MG63 (cell line): ENCODE results near the gene MRC1. TPM values are rescaled to one million over a fixed set of nuclear protein-coding genes. Genes with fewer than 3 reads are reported as not detected.
A peak's percentile ranks its signal among the peaks of the same experiment; 100 is the strongest.

Experiments used
- DNase-seq: peaks from one replicate; pipeline ENCODE4 v3.0.0-alpha.2; 2020
- H3K27me3 ChIP-seq: fragments of 250-450 bp; sonication (Bioruptor Pico); 2 replicates; pipeline ENCODE4 v1.5.1; 2020; ENCODE audit warnings: mild to moderate bottlenecking, moderate library complexity
- H3K36me3 ChIP-seq: fragments of 250-450 bp; sonication (Bioruptor Pico); 2 replicates; pipeline ENCODE4 v1.5.1; 2020; ENCODE audit warnings: mild to moderate bottlenecking, moderate library complexity
- H3K4me3 ChIP-seq: fragments of 250-450 bp; sonication (Bioruptor Pico); 2 replicates; pipeline ENCODE4 v1.5.1; 2020; ENCODE audit warnings: mild to moderate bottlenecking, moderate library complexity
- H3K9me3 ChIP-seq: fragments of 250-450 bp; sonication (Bioruptor Pico); 2 replicates; pipeline ENCODE4 v1.5.1; 2020; ENCODE audit warnings: mild to moderate bottlenecking, moderate library complexity
- total RNA-seq: library from RNA; depleted of rRNA; stranded (reverse); fragments of >200 nt; shearing (Covaris generic); gene quantifications from 2 replicates; pipeline ENCODE4 v1.2.3, GENCODE V29; 2014; ENCODE audit warnings: low replicate concordance; rRNA removed

The MRC1 gene
- not detected in 2 replicates for total RNA-seq

DNA sequence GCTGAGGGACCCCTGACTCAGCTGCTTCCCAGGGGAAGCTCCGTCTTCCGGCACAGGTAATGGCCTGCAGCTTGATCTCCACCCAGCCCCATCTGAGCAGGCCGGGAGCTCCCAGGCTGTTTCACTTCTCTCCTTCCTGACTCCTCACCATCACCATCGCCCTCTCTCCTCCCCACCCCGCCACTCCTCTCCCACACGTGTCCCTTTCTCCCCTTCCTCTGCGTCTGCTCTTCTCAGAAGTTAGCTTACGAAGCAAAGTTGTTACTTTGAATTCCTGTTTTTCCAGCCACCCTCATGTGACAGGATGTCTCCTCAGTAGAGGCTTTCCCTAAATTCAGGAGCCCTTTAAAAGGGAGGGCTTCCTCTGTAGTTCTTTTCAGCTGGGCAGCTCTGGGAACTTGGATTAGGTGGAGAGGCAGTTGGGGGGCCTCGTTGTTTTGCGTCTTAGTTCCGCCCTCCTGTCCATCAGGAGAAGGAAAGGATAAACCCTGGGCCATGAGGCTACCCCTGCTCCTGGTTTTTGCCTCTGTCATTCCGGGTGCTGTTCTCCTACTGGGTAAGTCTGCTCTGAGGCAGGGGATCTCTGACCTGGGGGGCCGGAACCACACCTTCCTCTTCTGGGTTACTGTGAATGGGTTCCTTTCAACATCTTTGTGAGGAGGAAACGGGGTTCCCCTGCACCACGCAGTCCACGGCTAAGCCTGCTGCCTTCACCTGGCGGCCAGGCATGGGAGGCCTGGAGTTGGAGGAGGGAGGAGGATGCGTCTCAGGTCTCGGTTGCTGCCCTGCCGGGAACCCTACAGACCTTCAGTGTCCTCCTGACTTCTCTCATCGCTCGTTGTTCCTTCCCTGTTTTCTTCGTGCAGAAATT, at the start of gene MRC1:
MRC1 (plus strand) TSS at position 378 of the 871 bp plus-strand sequence; CDS start at position 496, 118 bp downstream.
- no peak for DNase-seq
- H3K9me3 ChIP-seq: peaks cover 4% of the 10 kb centered on the region; the same call in 1 of the 2 replicates
- H3K4me3 ChIP-seq: no peak within 1 kb of the TSS
- no peaks in the 10 kb centered on the region; the same call in 1 of the 2 replicates for H3K27me3 ChIP-seq
- no peaks in the 10 kb centered on the region for H3K36me3 ChIP-seq

DNA sequence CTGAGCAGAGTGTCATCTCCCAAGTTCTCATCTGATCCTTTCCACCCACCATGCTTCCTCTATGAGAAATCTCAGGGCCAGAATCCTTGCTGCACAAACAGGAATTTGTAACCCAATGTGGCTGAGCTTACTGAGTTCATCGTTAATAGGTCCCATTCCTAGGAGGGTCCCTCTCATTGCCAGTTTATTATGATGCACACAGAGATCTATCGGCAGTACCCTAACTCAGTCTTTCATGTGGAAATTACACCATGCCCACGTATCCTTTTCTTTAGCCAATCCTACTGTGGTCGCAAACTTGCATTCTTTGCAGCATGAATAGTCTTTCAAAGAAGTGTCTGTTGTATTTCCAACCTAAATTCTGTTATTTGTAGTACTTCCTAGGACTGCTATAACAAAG, 45.0 kb upstream of the MRC1 start:
- Histone ChIP-seq H3K9me3 (no peaks in the 10 kb centered on the region), H3K4me3 (no peak overlapping the region), H3K36me3 (no peaks in the 10 kb centered on the region), H3K27me3 (no peaks in the 10 kb centered on the region)
- no peak for DNase-seq

DNA sequence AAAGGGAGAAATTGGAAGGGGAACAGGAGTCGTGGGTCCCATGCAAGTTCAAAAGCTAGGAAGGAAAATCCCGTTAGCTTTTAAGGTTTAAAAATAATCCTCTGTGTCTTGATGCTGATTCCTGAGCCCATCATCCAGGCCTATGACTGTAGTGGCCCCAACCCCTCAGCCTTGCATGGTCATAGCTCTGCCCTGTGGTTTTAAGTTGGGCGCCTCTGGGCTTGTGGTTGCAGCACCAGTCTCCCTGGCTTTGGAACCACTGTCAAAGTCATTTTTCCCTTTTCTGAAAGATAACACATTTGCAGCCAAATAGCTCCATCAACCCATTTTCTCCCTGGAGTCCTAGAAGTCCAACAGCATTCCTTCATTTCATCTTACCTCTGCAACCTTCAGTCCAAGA, 43.5 kb upstream of the MRC1 start:
- H3K27me3 ChIP-seq: no peaks in the 10 kb centered on the region
- no peaks in the 10 kb centered on the region for H3K9me3 ChIP-seq
- no peak overlapping the region for H3K4me3 ChIP-seq
- DNase-seq: no peak
- H3K36me3 ChIP-seq: no peaks in the 10 kb centered on the region

DNA sequence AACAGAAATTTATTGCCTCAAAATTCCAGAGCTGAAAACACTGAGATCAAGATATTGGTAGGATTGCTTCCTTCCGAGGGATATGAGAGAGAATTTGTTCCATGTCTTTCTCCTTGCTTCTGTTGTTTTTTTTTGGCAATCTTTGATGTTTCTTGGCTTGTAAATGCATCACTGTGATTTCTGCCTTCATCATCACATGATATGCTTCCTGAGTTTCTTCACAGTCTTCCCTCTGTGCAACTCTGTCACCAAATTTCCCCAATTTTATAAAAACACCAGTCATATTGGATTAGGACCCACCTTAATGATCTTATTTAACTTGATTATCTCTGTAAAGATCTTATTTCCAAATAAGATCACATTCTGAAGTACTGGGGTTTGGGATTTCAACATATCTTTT, 42.4 kb upstream of the MRC1 start:
- no peak for DNase-seq
- Histone ChIP-seq H3K27me3 (no peaks in the 10 kb centered on the region), H3K9me3 (no peaks in the 10 kb centered on the region), H3K4me3 (no peak overlapping the region), H3K36me3 (no peaks in the 10 kb centered on the region)

DNA sequence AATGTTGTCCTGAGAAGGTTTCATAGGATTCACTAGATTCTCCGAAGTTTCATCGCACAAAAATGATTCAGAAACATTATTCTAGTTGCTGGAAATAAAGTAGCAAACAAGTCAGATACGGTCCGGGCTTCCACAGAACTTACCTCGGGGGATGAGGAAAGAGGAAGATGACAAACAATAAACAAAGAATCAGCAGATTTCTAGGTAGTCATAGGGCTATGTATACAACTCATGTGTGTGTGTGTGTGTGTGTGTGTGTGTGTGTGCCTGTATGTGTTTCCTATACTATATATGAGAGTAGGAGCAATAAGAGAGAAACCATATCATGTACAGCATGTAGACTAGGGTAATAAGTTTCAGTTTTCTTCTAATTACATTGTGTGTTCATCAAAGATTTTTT, 40.7 kb upstream of the MRC1 start:
- Histone ChIP-seq H3K27me3 (no peaks in the 10 kb centered on the region), H3K9me3 (no peaks in the 10 kb centered on the region), H3K36me3 (no peaks in the 10 kb centered on the region), H3K4me3 (no peak overlapping the region)
- DNase-seq: no peak

DNA sequence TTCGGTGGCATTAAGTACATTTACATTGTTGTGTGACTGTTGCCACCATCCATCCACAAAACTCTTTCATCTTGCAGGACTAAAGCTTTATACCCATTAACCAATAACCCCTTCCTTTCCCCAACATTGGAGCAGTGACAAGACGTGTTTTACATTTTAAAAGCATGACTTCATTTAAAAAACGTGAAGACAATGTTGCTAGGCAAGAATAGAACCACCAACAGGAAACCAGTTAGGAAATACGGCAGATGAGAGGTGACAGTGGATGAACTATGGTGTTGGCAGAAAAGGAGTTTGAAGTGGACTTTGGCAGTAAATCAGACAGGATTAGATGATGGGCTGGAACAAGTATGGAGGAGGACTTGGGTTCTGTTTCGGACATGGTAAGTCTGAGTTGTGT, 40.2 kb upstream of the MRC1 start:
- H3K36me3 ChIP-seq: no peaks in the 10 kb centered on the region
- DNase-seq: no peak
- no peaks in the 10 kb centered on the region for H3K9me3 ChIP-seq
- no peak overlapping the region for H3K4me3 ChIP-seq
- no peaks in the 10 kb centered on the region for H3K27me3 ChIP-seq

DNA sequence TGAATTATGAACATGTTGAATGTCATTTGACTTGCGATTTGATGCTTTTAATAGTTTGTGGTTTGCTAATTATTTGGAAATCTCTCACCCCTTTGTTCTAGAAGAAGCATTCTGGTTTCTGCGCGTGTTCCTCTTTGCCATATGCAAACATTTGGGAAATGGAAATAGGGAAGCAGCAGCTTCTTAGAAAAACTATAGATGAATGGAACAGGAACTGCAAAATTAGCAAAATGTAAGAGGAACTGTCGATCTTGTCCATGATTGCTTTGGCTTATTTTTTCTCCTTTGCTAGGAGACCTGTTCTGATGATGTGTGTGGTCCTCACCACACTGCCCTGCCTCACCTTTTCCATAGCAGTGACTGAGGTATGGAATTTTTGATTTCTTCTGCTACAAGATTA, 38.1 kb upstream of the MRC1 start:
- Histone ChIP-seq H3K27me3 (no peaks in the 10 kb centered on the region), H3K9me3 (no peaks in the 10 kb centered on the region), H3K36me3 (no peaks in the 10 kb centered on the region), H3K4me3 (no peak overlapping the region)
- DNase-seq: no peak

DNA sequence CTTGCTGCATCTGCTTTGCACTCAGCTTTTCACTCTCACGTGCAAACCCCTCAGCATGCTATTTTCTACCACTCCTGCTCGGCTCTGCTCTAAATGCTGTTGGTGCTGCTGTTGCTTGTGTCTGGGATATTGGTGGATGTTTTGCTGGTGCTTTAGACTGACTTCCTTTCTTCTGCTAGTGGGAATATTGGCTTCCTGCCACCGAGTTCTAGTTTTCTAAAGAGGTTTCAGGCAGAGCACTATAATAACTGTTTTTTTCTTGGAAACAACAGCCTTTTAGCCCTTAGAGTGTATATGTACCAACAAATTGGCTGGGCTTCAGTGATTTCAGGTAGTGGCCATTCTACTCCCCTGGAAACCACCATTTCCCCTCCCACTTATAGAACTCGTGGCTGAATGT, 29.4 kb upstream of the MRC1 start:
- DNase-seq: no peak
- no peaks in the 10 kb centered on the region for H3K36me3 ChIP-seq
- no peaks in the 10 kb centered on the region for H3K27me3 ChIP-seq
- no peak overlapping the region for H3K4me3 ChIP-seq
- H3K9me3 ChIP-seq: no peaks in the 10 kb centered on the region

DNA sequence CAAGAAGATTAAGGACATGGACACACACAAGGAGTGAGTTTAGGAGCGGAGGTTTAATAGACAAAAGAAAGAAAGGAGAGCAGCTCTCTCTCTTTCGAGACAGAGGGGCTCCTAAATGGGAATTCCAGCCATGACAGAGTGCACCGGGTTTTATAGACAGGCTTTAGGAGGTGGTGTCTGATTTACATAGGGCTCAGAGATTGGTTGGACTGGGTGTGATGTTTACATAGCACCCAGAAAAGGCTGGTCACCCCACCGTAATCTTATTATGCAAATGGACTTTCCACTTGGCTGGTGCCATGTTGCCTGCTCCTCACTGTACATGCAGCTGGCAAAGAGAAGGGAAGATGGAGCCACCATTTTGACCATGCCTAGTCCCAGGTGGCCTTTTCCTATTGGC, 28.4 kb upstream of the MRC1 start:
- no peak for DNase-seq
- Histone ChIP-seq H3K9me3 (no peaks in the 10 kb centered on the region), H3K36me3 (no peaks in the 10 kb centered on the region), H3K4me3 (no peak overlapping the region), H3K27me3 (no peaks in the 10 kb centered on the region)

DNA sequence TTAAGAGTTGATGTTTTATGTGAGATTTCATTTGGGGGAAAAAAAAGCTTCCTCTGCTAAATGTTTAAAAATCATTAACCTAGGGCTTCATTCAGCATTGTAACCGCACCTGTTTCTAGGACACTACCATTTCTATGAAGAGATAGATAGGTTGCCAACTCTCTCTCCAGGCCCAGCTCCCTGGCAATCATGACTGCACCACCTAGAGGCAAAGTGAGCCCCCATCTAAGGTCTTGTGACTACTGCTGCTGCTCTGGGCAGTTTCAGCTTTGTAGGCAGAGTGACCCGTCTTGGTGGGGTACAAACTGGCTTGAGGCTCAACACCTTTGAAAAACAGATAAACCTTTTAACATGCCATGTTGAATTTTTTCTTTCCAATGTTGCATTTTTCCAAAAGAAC, 27.3 kb upstream of the MRC1 start:
- H3K27me3 ChIP-seq: no peaks in the 10 kb centered on the region
- DNase-seq: no peak
- H3K4me3 ChIP-seq: no peak overlapping the region
- H3K36me3 ChIP-seq: no peaks in the 10 kb centered on the region
- H3K9me3 ChIP-seq: no peaks in the 10 kb centered on the region

DNA sequence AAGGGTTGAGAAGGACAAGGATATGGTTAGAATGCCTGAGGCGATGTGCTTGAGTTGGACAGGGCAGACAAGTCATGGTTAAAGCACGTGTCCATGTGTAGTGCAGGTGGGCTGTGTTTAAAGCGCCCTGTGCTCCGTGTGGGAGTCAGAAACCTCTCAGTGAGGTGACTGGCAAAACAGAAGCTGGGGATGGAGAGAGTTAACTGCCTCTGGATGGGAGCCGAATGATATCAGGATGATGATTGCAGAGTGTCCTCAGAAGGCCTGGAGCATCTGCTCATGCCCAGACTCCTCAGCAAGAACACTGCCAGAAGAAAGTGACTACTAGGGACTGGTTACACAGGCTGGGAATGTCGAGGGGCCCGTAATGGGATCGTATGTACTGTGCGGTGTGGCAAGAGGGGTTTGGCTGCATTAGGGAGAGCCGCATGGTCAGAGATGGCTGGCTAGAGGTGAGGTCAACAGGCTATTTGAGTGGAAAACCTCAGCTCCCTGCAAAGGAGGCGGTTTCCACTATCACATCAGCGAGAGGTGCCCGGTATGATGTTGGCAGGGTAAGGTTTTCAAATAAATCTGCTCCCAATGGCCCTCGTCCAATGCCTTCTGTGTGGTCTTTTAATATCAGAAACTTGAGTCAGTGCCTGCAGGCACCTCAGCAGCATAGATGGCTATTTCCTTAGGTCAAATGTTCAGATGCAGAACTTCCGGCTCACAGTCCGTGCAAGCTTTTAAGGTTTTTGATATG, 26.1 kb upstream of the MRC1 start:
- Histone ChIP-seq H3K36me3 (no peaks in the 10 kb centered on the region), H3K27me3 (no peaks in the 10 kb centered on the region), H3K9me3 (no peaks in the 10 kb centered on the region), H3K4me3 (no peak overlapping the region)
- peak; percentile 57 for DNase-seq

DNA sequence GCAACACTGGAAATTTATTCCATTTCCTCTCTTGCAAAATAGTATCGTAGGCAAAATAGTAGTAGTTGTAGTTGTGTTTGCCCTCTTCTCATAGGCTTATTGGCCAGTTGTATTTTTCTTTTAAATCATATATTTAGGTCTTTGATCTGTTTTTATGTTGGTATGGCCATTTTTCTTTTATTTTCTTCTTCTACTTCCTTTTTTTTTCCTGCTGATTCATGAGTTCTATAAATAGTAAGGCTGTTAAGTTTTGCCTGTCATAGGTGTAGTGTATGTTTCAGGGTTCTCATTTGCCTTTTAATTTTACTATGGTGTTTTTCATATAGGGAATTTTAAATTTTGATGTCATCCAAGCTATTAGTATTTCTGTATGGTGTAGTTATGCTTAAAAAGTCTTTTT, 25.4 kb upstream of the MRC1 start:
- Histone ChIP-seq H3K9me3 (no peaks in the 10 kb centered on the region), H3K36me3 (no peaks in the 10 kb centered on the region), H3K27me3 (no peaks in the 10 kb centered on the region), H3K4me3 (no peak overlapping the region)
- DNase-seq: no peak

DNA sequence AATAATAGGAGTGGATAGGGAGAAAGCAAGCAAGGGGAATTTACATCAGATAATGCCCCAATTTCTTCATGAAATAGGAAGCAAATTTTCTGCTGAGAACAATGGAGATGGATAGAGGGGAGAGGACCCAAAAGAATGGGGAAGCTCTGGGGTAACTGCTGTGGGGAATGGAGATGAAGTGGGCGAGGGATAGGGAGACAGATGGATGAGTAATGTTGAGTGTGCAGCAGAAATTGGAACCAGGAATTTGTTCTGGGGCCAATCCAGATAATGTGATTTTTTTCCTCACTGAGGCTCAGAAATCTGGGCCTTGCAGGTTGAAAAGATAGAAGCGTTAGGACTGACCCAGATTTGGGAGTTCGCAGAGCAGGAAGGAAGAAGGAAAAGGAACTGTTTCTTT, 24.5 kb upstream of the MRC1 start:
- DNase-seq: peak; percentile 62
- no peaks in the 10 kb centered on the region for H3K27me3 ChIP-seq
- H3K9me3 ChIP-seq: no peaks in the 10 kb centered on the region
- no peaks in the 10 kb centered on the region for H3K36me3 ChIP-seq
- no peak overlapping the region for H3K4me3 ChIP-seq

DNA sequence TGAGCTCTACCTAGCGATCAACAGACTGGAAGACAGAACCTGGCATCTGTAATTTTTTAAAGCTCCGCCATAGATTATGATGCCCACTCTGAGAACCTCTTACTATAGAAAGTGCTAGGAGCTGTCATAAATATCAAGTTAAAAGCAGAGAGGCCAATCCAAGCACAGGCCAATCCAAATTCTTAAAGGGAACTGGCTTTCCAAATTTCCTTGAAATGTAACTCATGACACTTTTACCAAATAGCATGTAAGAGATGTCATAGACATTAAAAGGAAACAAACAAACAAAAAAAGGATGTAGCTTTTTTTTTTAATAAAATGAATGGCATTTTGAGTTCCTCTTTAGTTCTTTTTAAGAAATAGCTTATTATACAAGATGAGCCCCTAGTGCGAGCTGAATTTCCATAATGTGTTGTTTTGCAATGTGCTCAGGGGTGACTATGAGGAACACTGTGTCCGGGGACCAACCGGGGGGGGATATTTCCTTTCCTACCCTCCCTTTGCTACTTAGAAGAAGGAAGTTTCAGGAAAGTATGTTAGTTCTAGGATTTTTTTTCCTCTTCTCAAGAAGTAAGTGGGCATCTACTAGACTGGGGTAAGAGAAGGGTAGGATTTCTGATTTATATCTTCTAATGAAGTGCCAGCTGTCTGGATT, 23.7 kb upstream of the MRC1 start:
- H3K4me3 ChIP-seq: no peak overlapping the region
- no peaks in the 10 kb centered on the region for H3K36me3 ChIP-seq
- no peak for DNase-seq
- H3K27me3 ChIP-seq: no peaks in the 10 kb centered on the region
- H3K9me3 ChIP-seq: no peaks in the 10 kb centered on the region

DNA sequence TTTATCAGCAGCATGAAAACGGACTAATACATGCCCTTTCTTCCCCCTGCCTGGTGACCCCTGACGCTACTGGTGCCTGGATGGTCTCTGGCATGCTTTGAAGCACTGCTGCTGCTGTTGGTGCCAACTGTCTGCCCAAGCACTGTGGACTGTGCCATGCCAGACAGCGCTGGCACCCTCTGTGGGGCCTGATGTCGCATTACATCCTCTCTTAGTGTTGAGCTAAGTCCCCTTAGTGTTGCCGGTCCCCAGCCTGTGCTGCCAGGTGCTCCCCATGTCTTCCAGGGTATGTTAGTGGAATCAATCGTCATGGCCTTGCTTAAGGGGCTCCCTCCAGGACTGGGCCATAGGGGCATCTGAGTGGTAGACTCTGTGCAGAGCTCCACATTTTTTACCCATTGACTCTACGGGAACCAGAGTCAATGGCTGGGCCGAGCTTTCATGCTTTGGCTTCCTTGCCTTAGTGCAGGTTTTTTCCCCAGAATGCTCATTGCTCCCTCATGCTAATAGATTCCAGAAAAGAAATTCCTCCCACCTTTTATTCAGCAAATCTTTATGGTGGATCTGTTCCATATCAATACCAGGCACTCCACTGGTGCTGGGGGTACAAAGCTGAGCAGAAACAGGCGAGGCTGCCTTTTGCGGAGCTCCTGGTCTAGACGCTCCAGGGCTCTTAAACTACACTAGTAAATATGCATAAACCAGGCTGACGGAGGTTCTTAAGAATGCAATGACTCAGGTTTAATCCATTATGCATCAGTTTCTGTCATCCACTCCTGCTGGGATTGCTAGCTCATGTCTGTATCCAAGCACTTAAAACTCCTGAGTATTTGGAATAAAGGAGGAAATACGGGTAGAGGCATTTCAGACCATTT, 21.8 kb upstream of the MRC1 start:
- Histone ChIP-seq H3K36me3 (no peaks in the 10 kb centered on the region), H3K27me3 (no peaks in the 10 kb centered on the region), H3K4me3 (no peak overlapping the region), H3K9me3 (no peaks in the 10 kb centered on the region)
- DNase-seq: peak; percentile 68

DNA sequence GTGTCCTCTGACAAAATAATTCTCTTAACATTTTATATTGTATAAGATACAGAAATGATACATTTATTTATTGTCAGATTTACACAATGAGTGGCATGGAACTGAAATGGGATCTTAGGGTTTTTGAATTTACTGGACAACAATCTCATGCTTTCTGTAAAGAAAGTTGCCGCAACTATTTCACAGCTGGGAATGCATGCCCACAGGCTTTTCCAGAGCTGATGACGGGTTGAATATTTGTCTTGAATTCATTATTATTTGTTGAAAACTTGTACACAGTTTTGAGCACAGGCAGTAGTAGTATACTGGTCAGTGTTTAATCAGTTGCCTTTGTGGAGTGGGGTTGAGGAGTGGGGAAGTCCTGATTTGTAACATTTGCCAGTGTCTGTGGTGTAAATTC, 20.5 kb upstream of the MRC1 start:
- no peak overlapping the region for H3K4me3 ChIP-seq
- no peak for DNase-seq
- H3K27me3 ChIP-seq: no peaks in the 10 kb centered on the region
- H3K36me3 ChIP-seq: no peaks in the 10 kb centered on the region
- no peaks in the 10 kb centered on the region for H3K9me3 ChIP-seq
